Measurements from ENCODE around the gene IFITM5. TPM values are rescaled to one million over a fixed set of nuclear protein-coding genes. Genes with fewer than 3 reads are reported as not detected.
A peak's percentile ranks its signal among the peaks of the same experiment; 100 is the strongest.

The IFITM5 gene
- polyA plus RNA-seq (2013, experiment 1 of 2), result not detected
- not detected for polyA plus RNA-seq (2013, experiment 2 of 2)

DNA sequence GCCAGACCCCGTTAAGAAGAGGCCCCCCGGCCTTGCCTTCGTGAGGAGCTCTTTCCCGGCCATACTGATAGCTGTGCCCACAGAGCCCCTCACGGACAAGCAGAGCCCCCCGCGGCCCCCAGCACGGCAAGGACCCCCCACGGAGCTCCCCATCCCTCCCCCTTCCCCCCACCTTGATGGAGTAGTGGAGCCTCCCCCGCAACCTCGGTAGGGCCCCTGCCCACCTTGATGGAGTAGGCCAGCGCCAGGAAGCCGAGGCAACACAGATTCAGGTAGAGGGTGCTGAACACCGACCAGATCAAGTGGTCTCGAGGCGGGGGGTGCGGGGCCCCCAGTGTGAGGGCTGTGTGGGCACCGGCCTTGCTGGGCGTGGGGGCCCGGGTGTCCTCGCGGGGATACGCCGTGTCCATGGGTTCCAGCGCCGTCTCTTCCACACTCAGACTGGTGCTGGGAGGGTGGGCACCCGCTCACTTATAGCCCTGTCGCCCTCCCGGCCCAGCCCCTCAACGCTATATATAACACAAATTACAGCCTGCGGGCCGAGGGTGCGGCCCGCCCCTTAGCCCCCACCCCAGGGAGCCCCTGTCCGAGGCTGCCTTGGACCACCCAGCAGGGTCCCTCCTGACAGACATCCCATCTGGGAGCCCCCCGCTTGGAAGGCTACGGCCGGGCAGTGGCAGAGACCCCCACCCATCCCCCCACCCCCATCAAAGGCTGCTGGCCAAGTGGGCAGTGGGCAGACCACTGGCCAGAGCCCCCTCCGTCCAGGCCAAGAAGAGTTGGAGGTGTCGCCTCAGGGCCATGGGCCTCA is at the start of gene IFITM5:
Gene IFITM5 (minus strand): TSS at position 446 of the 811 bp plus-strand sequence. CDS start 36 bp downstream, at position 410.
- Histone ChIP-seq H3K9me3 (ENCODE audit: control insufficient read depth, low read length) (no peaks in the 10 kb centered on the region), H3K4me1 (ENCODE audit: control insufficient read depth, insufficient read depth, low read depth, low read length) (peaks cover 3% of the 10 kb centered on the region), H3K4me2 (ENCODE audit: low read length, poor library complexity, severe bottlenecking) (no peak within 1 kb of the TSS), H3K79me1 (replicated peaks; ENCODE audit: low read length, poor library complexity, severe bottlenecking) (no peaks in the 10 kb centered on the region), H4K91ac (ENCODE audit: low read length) (peak within 1 kb of the TSS; percentile 53), H3K4me3 (ENCODE audit: insufficient read depth in 1 of 2, low read depth in 1 of 2, low read length in 2 of 2) (no peak within 1 kb of the TSS), H2BK5ac (ENCODE audit: low read depth, low read length, poor library complexity, severe bottlenecking) (no peak within 1 kb of the TSS), H3K9ac (ENCODE audit: low read length) (no peak within 1 kb of the TSS), H3K23ac (ENCODE audit: low read length in 2 of 2) (no peak within 1 kb of the TSS), H2AK5ac (ENCODE audit: low read length, severe bottlenecking) (no peak within 1 kb of the TSS), H3K27me3 (ENCODE audit: control insufficient read depth in 1 of 2, insufficient read depth in 1 of 2, low read length in 2 of 2) (peaks cover 0 to 53% of the 10 kb centered on the region in 2 experiments), H2BK12ac (ENCODE audit: low read length in 2 of 2) (no peak within 1 kb of the TSS), H3K18ac (ENCODE audit: low read depth in 1 of 2, low read length in 2 of 2) (no peak within 1 kb of the TSS), H3K36me3 (ENCODE audit: control insufficient read depth in 1 of 2, insufficient read depth in 2 of 2, low read depth in 1 of 2, low read length in 2 of 2) (peaks cover 0 to 18% of the 10 kb centered on the region in 2 experiments), H3K14ac (ENCODE audit: low read length in 2 of 2) (no peak within 1 kb of the TSS), H3K27ac (ENCODE audit: low read length, poor library complexity, severe bottlenecking) (no peak within 1 kb of the TSS), H2AFZ (ENCODE audit: low read depth, low read length) (no peak within 1 kb of the TSS), H2BK15ac (ENCODE audit: low read depth, poor library complexity, severe bottlenecking) (peak within 1 kb of the TSS; percentile 31), H3K4ac (ENCODE audit: low read depth in 1 of 2, low read length in 2 of 2) (no peak within 1 kb of the TSS), H4K8ac (ENCODE audit: low read length) (no peak within 1 kb of the TSS), H2BK120ac (ENCODE audit: low read depth, low read length) (no peak within 1 kb of the TSS)
- WGBS, result 84% methylated on average over 31 of the region's 40 CpGs
- DNase-seq, result no peak

DNA sequence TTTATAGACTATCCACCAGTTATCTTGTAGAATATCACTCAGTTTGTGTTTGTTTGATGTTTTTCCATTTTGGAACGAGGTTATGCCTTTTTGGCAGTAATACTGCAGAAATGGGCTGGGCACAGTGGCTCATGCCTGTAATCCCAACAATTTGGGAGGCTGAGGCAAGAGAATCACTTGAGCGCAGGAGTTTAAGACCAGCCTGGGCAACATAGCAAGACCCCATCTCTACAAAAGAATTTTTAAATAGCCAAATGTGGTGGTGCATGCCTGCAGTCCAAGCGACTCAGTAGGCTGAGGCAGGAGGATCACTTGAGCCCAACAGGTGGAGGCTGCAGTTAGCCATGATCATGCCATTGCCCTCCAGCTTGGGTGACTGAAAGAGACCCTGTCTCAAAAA is 47.2 kb upstream of the IFITM5 start:
- Histone ChIP-seq H3K4me3 (ENCODE audit: insufficient read depth in 1 of 2, low read depth in 1 of 2, low read length in 2 of 2) (no peak overlapping the region), H3K9ac (ENCODE audit: low read length) (no peak overlapping the region), H4K91ac (ENCODE audit: low read length) (no peak overlapping the region), H3K4ac (ENCODE audit: low read depth in 1 of 2, low read length in 2 of 2) (no peak overlapping the region), H3K4me2 (ENCODE audit: low read length, poor library complexity, severe bottlenecking) (no peak overlapping the region), H3K18ac (ENCODE audit: low read depth in 1 of 2, low read length in 2 of 2) (no peak overlapping the region), H3K79me1 (replicated peaks; ENCODE audit: low read length, poor library complexity, severe bottlenecking) (no peaks in the 10 kb centered on the region), H2AK5ac (ENCODE audit: low read length, severe bottlenecking) (no peak overlapping the region), H3K27me3 (ENCODE audit: control insufficient read depth in 1 of 2, insufficient read depth in 1 of 2, low read length in 2 of 2) (peaks cover 0 to 2% of the 10 kb centered on the region in 2 experiments), H3K27ac (ENCODE audit: low read length, poor library complexity, severe bottlenecking) (no peak overlapping the region), H3K9me3 (ENCODE audit: control insufficient read depth, low read length) (no peaks in the 10 kb centered on the region), H3K23ac (ENCODE audit: low read length in 2 of 2) (no peak overlapping the region), H4K8ac (ENCODE audit: low read length) (no peak overlapping the region), H2BK5ac (ENCODE audit: low read depth, low read length, poor library complexity, severe bottlenecking) (no peak overlapping the region), H2AFZ (ENCODE audit: low read depth, low read length) (no peak overlapping the region), H2BK15ac (ENCODE audit: low read depth, poor library complexity, severe bottlenecking) (no peak overlapping the region), H3K4me1 (ENCODE audit: control insufficient read depth, insufficient read depth, low read depth, low read length) (peaks cover 2% of the 10 kb centered on the region), H3K36me3 (ENCODE audit: control insufficient read depth in 1 of 2, insufficient read depth in 2 of 2, low read depth in 1 of 2, low read length in 2 of 2) (no peaks in the 10 kb centered on the region), H3K14ac (ENCODE audit: low read length in 2 of 2) (no peak overlapping the region), H2BK12ac (ENCODE audit: low read length in 2 of 2) (no peak overlapping the region), H2BK120ac (ENCODE audit: low read depth, low read length) (no peak overlapping the region)
- DNase-seq, result no peak
- 93% methylated on average over 3 of the region's 3 CpGs for WGBS

GRCh38 chr11:344836-345578 is 45.7 kb upstream of the IFITM5 start:
- Histone ChIP-seq H3K14ac (ENCODE audit: low read length in 2 of 2) (no peak overlapping the region), H3K4me3 (ENCODE audit: insufficient read depth in 1 of 2, low read depth in 1 of 2, low read length in 2 of 2) (no peak overlapping the region), H3K4me1 (ENCODE audit: control insufficient read depth, insufficient read depth, low read depth, low read length) (peaks cover 2% of the 10 kb centered on the region), H2BK5ac (ENCODE audit: low read depth, low read length, poor library complexity, severe bottlenecking) (no peak overlapping the region), H3K4ac (ENCODE audit: low read depth in 1 of 2, low read length in 2 of 2) (no peak overlapping the region), H3K27me3 (ENCODE audit: control insufficient read depth in 1 of 2, insufficient read depth in 1 of 2, low read length in 2 of 2) (no peaks in the 10 kb centered on the region), H2BK15ac (ENCODE audit: low read depth, poor library complexity, severe bottlenecking) (no peak overlapping the region), H3K9ac (ENCODE audit: low read length) (no peak overlapping the region), H2AK5ac (ENCODE audit: low read length, severe bottlenecking) (no peak overlapping the region), H2BK12ac (ENCODE audit: low read length in 2 of 2) (no peak overlapping the region), H3K4me2 (ENCODE audit: low read length, poor library complexity, severe bottlenecking) (no peak overlapping the region), H4K91ac (ENCODE audit: low read length) (no peak overlapping the region), H2BK120ac (ENCODE audit: low read depth, low read length) (no peak overlapping the region), H3K9me3 (ENCODE audit: control insufficient read depth, low read length) (no peaks in the 10 kb centered on the region), H2AFZ (ENCODE audit: low read depth, low read length) (no peak overlapping the region), H3K23ac (ENCODE audit: low read length in 2 of 2) (no peak overlapping the region), H3K18ac (ENCODE audit: low read depth in 1 of 2, low read length in 2 of 2) (no peak overlapping the region), H4K8ac (ENCODE audit: low read length) (no peak overlapping the region), H3K79me1 (replicated peaks; ENCODE audit: low read length, poor library complexity, severe bottlenecking) (no peaks in the 10 kb centered on the region), H3K36me3 (ENCODE audit: control insufficient read depth in 1 of 2, insufficient read depth in 2 of 2, low read depth in 1 of 2, low read length in 2 of 2) (no peaks in the 10 kb centered on the region), H3K27ac (ENCODE audit: low read length, poor library complexity, severe bottlenecking) (no peak overlapping the region)
- WGBS, result 92% methylated on average over 10 of the region's 11 CpGs
- DNase-seq, result no peak

DNA sequence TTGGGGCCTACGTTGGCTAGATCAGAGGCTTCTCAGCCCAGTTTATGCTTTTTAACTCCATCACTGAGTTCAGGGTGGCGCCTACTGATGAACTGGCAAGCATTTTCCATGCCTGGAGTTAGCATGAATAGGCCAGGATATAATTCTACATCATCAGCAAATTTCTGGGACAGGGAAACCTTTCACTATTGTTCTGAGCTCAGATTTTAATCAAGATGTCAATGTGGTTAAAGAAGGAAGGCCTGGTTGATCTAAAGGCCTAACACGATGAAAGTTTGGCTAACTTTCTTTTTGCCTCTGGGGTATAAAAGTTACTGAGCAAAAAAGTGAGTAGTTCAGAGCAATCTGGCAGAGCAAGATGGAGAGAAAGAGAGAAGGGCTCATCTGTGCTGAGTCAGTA is 43.0 kb upstream of the IFITM5 start:
- no peak overlapping the region for H3K4me3 ChIP-seq (ENCODE audit: insufficient read depth in 1 of 2, low read depth in 1 of 2, low read length in 2 of 2)
- H3K9me3 ChIP-seq (ENCODE audit: control insufficient read depth, low read length), result no peaks in the 10 kb centered on the region
- H3K18ac ChIP-seq (ENCODE audit: low read depth in 1 of 2, low read length in 2 of 2), result no peak overlapping the region
- no peak overlapping the region for H3K4ac ChIP-seq (ENCODE audit: low read depth in 1 of 2, low read length in 2 of 2)
- H2BK120ac ChIP-seq (ENCODE audit: low read depth, low read length), result no peak overlapping the region
- no peak overlapping the region for H2BK15ac ChIP-seq (ENCODE audit: low read depth, poor library complexity, severe bottlenecking)
- H3K23ac ChIP-seq (ENCODE audit: low read length in 2 of 2), result no peak overlapping the region
- H4K8ac ChIP-seq (ENCODE audit: low read length), result no peak overlapping the region
- no peak overlapping the region for H2AFZ ChIP-seq (ENCODE audit: low read depth, low read length)
- no peak overlapping the region for H3K27ac ChIP-seq (ENCODE audit: low read length, poor library complexity, severe bottlenecking)
- DNase-seq, result no peak
- WGBS, result 90% methylated on average over 3 of the region's 3 CpGs
- H2BK5ac ChIP-seq (ENCODE audit: low read depth, low read length, poor library complexity, severe bottlenecking), result no peak overlapping the region
- no peaks in the 10 kb centered on the region for H3K4me1 ChIP-seq (ENCODE audit: control insufficient read depth, insufficient read depth, low read depth, low read length)
- no peak overlapping the region for H3K14ac ChIP-seq (ENCODE audit: low read length in 2 of 2)
- no peaks in the 10 kb centered on the region for H3K27me3 ChIP-seq (ENCODE audit: control insufficient read depth in 1 of 2, insufficient read depth in 1 of 2, low read length in 2 of 2)
- no peak overlapping the region for H2AK5ac ChIP-seq (ENCODE audit: low read length, severe bottlenecking)
- H4K91ac ChIP-seq (ENCODE audit: low read length), result no peak overlapping the region
- peak overlapping the region; percentile 55 for H3K9ac ChIP-seq (ENCODE audit: low read length)
- H3K4me2 ChIP-seq (ENCODE audit: low read length, poor library complexity, severe bottlenecking), result no peak overlapping the region
- no peak overlapping the region for H2BK12ac ChIP-seq (ENCODE audit: low read length in 2 of 2)
- no peaks in the 10 kb centered on the region for H3K36me3 ChIP-seq (ENCODE audit: control insufficient read depth in 1 of 2, insufficient read depth in 2 of 2, low read depth in 1 of 2, low read length in 2 of 2)
- H3K79me1 ChIP-seq (replicated peaks; ENCODE audit: low read length, poor library complexity, severe bottlenecking), result no peaks in the 10 kb centered on the region
